Fibroblast of the aortic adventitia (primary cell): ENCODE data around the gene AMN1. TPM values are rescaled to one million over a fixed set of nuclear protein-coding genes. Genes with fewer than 3 reads are reported as not detected.
"Not testable (repeated sequence)": the region's sequence is repeated elsewhere in the genome, so short reads cannot be mapped to it uniquely, and the experiment has no call there.

Experiments used
- DNase-seq: peaks from one replicate; pipeline ENCODE4 v3.0.0-alpha.2; 2010; ENCODE audit warnings: low read depth
- H3K4me3 ChIP-seq: 2 replicates; pipeline ENCODE4 v1.5.1; 2011; ENCODE audit warnings: low read depth, mild to moderate bottlenecking, control low read depth, low read length, moderate library complexity
- CTCF ChIP-seq: IDR thresholded peaks from 2 replicates; pipeline ENCODE4 v1.5.1; 2011; ENCODE audit warnings: mild to moderate bottlenecking, low read length, control low read depth, inconsistent platforms; ENCODE audit not compliant: insufficient read depth
- total RNA-seq: library from RNA; depleted of rRNA; stranded (reverse); fragments of >200 nt; gene quantifications from 2 replicates; pipeline ENCODE4 v1.2.3, GENCODE V29; 2012; ENCODE audit warnings: low replicate concordance

The AMN1 gene
- total RNA-seq, 1 donor: 10.3 TPM

GRCh38 chr12:31712877-31713276, 15.9 kb downstream of the AMN1 start:
- no peak for TF ChIP-seq CTCF
- H3K4me3 ChIP-seq: no peak overlapping the region
- DNase-seq: no peak

- DNase-seq: peak; percentile 38
- H3K4me3 ChIP-seq: no peak overlapping the region
- no peak for TF ChIP-seq CTCF
Measured at GRCh38 chr12:31710021-31710818, 18.6 kb downstream of the AMN1 start.

GRCh38 chr12:31708118-31708517, 20.7 kb downstream of the AMN1 start:
- DNase-seq, H3K4me3 ChIP-seq: not testable (repeated sequence)

- TF ChIP-seq CTCF: no peak
- DNase-seq: no peak
- H3K4me3 ChIP-seq: no peak overlapping the region
Measured at GRCh38 chr12:31705621-31706020, 23.2 kb downstream of the AMN1 start.

GRCh38 chr12:31702047-31702446, 26.8 kb downstream of the AMN1 start:
- peak; percentile 25 for TF ChIP-seq CTCF
- H3K4me3 ChIP-seq: no peak overlapping the region
- peak; percentile 53 for DNase-seq

- not testable (repeated sequence) for H3K4me3 ChIP-seq, DNase-seq
Measured at GRCh38 chr12:31689921-31690320, 38.9 kb downstream of the AMN1 start.

- DNase-seq: no peak
- H3K4me3 ChIP-seq: no peak overlapping the region
- no peak for TF ChIP-seq CTCF
Measured at GRCh38 chr12:31687101-31687527, 41.7 kb downstream of the AMN1 start.

- DNase-seq: no peak
- H3K4me3 ChIP-seq: no peak overlapping the region
- TF ChIP-seq CTCF: no peak
Measured at GRCh38 chr12:31685801-31686200, 43.0 kb downstream of the AMN1 start.
